GM21526 (cell line): ENCODE measurements around the gene LRRC70.
"Not testable (repeated sequence)": the region's sequence is repeated elsewhere in the genome, so short reads cannot be mapped to it uniquely, and the experiment has no call there.

Source experiments
- ATAC-seq: cut with Tn5 transposase; IDR thresholded peaks from one replicate; pipeline ENCODE4 v1.9.1; 2021; ENCODE audit warnings: moderate library complexity; ENCODE audit not compliant: unreplicated experiment, low FRiP score

LRRC70 gene

GRCh38 chr5:62600560-62601252 is 22.1 kb downstream of the LRRC70 start:
- ATAC-seq: no peak

- ATAC-seq: no peak
Measured at GRCh38 chr5:62603934-62604333, 25.3 kb downstream of the LRRC70 start.

GRCh38 chr5:62605638-62606037 is 27.0 kb downstream of the LRRC70 start:
- no peak for ATAC-seq

- ATAC-seq: no peak
Measured at GRCh38 chr5:62606878-62607277, 28.3 kb downstream of the LRRC70 start.

- ATAC-seq: no peak
Measured at GRCh38 chr5:62607615-62608014, 29.0 kb downstream of the LRRC70 start.

- no peak for ATAC-seq
Measured at GRCh38 chr5:62608529-62609511, 30.2 kb downstream of the LRRC70 start.

GRCh38 chr5:62614355-62614754 is 35.7 kb downstream of the LRRC70 start:
- ATAC-seq: no peak

- ATAC-seq: no peak
Measured at GRCh38 chr5:62616615-62617277, 38.1 kb downstream of the LRRC70 start.

- no peak for ATAC-seq
Measured at GRCh38 chr5:62617943-62618342, 39.3 kb downstream of the LRRC70 start.

GRCh38 chr5:62620761-62621160 is 42.1 kb downstream of the LRRC70 start:
- no peak for ATAC-seq

- ATAC-seq: no peak
Measured at GRCh38 chr5:62621280-62621679, 42.7 kb downstream of the LRRC70 start.

GRCh38 chr5:62623271-62623670 is 44.7 kb downstream of the LRRC70 start:
- ATAC-seq: no peak

GRCh38 chr5:62624436-62624835 is 45.8 kb downstream of the LRRC70 start:
- ATAC-seq: not testable (repeated sequence)

- ATAC-seq: no peak
Measured at GRCh38 chr5:62626534-62626933, 47.9 kb downstream of the LRRC70 start.

GRCh38 chr5:62627121-62627520 is 48.5 kb downstream of the LRRC70 start:
- no peak for ATAC-seq

GRCh38 chr5:62627901-62628300 is 49.3 kb downstream of the LRRC70 start:
- ATAC-seq: no peak
